GM12873 (cell line): Measurements from ENCODE around the gene IMMP2L.

Experiments
- CTCF ChIP-seq: IDR thresholded peaks from 2 replicates; pipeline ENCODE4 v1.5.1; 2012; ENCODE audit warnings: low read depth, mild to moderate bottlenecking, moderate library complexity, low read length, control low read depth; ENCODE audit not compliant: insufficient read depth; ENCODE audit errors: missing control alignments

Gene IMMP2L

GRCh38 chr7:111029574-111030251 is 532.6 kb downstream of the IMMP2L start:
- no peak for TF ChIP-seq CTCF

GRCh38 chr7:111029141-111029572 is 533.1 kb downstream of the IMMP2L start:
- TF ChIP-seq CTCF, result no peak

GRCh38 chr7:111027396-111027795 is 534.9 kb downstream of the IMMP2L start:
- TF ChIP-seq CTCF, result no peak

- no peak for TF ChIP-seq CTCF
Measured at GRCh38 chr7:111026806-111027205, 535.5 kb downstream of the IMMP2L start.

- no peak for TF ChIP-seq CTCF
Measured at GRCh38 chr7:111026343-111026742, 535.9 kb downstream of the IMMP2L start.

- no peak for TF ChIP-seq CTCF
Measured at GRCh38 chr7:111025006-111025405, 537.3 kb downstream of the IMMP2L start.

- TF ChIP-seq CTCF, result no peak
Measured at GRCh38 chr7:111018960-111019736, 543.1 kb downstream of the IMMP2L start.
